Testis (tissue), 2 donors: ENCODE data around the gene IBSP.

Experiments
- POLR2A ChIP-seq: fragments of 450-650 bp; IDR thresholded peaks from one replicate; pipeline ENCODE4 v1.6.1; 2017; ENCODE audit warnings: antibody characterized with exemption, mild to moderate bottlenecking, moderate library complexity
- TF ChIP-seq, protein P1 (sequence below), 3 experiments: fragments of 450-650 bp in 2 of 3; fragments of 200-600 bp in 1 of 3; sonication (generic) in 1 of 3; IDR thresholded peaks; one replicate each; pipeline ENCODE4 v1.5.1; 2016 to 2019; ENCODE audit warnings: antibody characterized with exemption in 3 of 3, mild to moderate bottlenecking in 2 of 3, moderate library complexity in 1 of 3

DNA sequence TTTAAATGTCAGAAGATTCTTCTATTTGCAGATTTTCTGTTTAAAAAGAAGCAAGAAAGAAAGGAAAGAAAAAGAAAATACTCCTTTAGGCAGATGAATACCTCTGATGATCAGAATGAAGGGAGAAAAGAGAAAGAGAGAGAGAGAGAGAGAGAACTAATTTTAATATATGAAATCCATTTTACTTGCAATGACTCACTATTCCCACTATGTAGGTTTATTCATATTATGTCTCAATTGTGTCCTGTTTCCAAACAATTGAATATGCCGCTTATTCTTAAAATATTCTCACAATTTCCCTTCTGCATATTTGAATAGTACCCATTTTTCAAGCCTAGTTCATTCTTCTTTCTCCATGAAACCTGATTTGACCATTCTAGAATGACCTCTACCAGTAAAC, 45.1 kb downstream of the IBSP start:
- TF ChIP-seq, protein P1, sequence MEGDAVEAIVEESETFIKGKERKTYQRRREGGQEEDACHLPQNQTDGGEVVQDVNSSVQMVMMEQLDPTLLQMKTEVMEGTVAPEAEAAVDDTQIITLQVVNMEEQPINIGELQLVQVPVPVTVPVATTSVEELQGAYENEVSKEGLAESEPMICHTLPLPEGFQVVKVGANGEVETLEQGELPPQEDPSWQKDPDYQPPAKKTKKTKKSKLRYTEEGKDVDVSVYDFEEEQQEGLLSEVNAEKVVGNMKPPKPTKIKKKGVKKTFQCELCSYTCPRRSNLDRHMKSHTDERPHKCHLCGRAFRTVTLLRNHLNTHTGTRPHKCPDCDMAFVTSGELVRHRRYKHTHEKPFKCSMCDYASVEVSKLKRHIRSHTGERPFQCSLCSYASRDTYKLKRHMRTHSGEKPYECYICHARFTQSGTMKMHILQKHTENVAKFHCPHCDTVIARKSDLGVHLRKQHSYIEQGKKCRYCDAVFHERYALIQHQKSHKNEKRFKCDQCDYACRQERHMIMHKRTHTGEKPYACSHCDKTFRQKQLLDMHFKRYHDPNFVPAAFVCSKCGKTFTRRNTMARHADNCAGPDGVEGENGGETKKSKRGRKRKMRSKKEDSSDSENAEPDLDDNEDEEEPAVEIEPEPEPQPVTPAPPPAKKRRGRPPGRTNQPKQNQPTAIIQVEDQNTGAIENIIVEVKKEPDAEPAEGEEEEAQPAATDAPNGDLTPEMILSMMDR (IDR thresholded peaks at IDR 0.05), result no peak
- TF ChIP-seq POLR2A, result no peak
